Mesenchymal stem cell (in vitro differentiated cells and primary cell): Measurements from ENCODE around the gene ROBO2.

Experiments used
- DNase-seq: peaks from one replicate; pipeline ENCODE4 v3.0.0-alpha.2; 2013
- H2AFZ ChIP-seq: one replicate; pipeline ENCODE4 v1.6.1; 2013; ENCODE audit warnings: low read depth, mild to moderate bottlenecking, control low read depth, inconsistent platforms, low read length, moderate library complexity
- H2AK5ac ChIP-seq: 2 replicates; pipeline ENCODE4 v1.6.1; 2013; ENCODE audit warnings: low read length, moderate library complexity, mild to moderate bottlenecking, inconsistent platforms; ENCODE audit not compliant: severe bottlenecking
- H2BK120ac ChIP-seq: one replicate; pipeline ENCODE4 v1.6.1; 2013; ENCODE audit warnings: low read depth, mild to moderate bottlenecking, inconsistent platforms, low read length, moderate library complexity
- H2BK12ac ChIP-seq, 2 experiments: one replicate each; pipeline ENCODE4 v1.6.1; 2013; ENCODE audit warnings: inconsistent platforms in 2 of 2, low read length in 2 of 2, mild to moderate bottlenecking in 2 of 2, moderate library complexity in 2 of 2, control low read depth in 1 of 2
- H2BK15ac ChIP-seq: one replicate; pipeline ENCODE4 v1.6.1; 2013; ENCODE audit warnings: mild to moderate bottlenecking, low read depth, inconsistent platforms; ENCODE audit not compliant: poor library complexity, severe bottlenecking
- H2BK5ac ChIP-seq: 2 replicates; pipeline ENCODE4 v1.6.1; 2013; ENCODE audit warnings: low read depth, mild to moderate bottlenecking, low read length, control low read depth, inconsistent platforms; ENCODE audit not compliant: poor library complexity, severe bottlenecking
- H3K14ac ChIP-seq, 2 experiments: one replicate each; pipeline ENCODE4 v1.6.1; 2013; ENCODE audit warnings: inconsistent platforms in 2 of 2, low read length in 2 of 2, control low read depth in 1 of 2, mild to moderate bottlenecking in 1 of 2, moderate library complexity in 1 of 2
- H3K18ac ChIP-seq, 2 experiments: one replicate each; pipeline ENCODE4 v1.6.1; 2013; ENCODE audit warnings: inconsistent platforms in 2 of 2, low read length in 2 of 2, control low read depth in 1 of 2, low read depth in 1 of 2, mild to moderate bottlenecking in 1 of 2
- H3K23ac ChIP-seq, 2 experiments: one replicate each; pipeline ENCODE4 v1.6.1; 2013; ENCODE audit warnings: inconsistent platforms in 2 of 2, low read length in 2 of 2, mild to moderate bottlenecking in 2 of 2, moderate library complexity in 2 of 2, control low read depth in 1 of 2
- H3K27ac ChIP-seq: 2 replicates; pipeline ENCODE4 v1.5.1; 2013; ENCODE audit warnings: mild to moderate bottlenecking, moderate library complexity, low read length, control low read depth, inconsistent platforms; ENCODE audit not compliant: poor library complexity, severe bottlenecking
- H3K27me3 ChIP-seq, 2 experiments: 2 replicates each; pipeline versions ENCODE4 v1.6.1 to v1.7.0; 2013; ENCODE audit warnings: low read length in 2 of 2, mild to moderate bottlenecking in 2 of 2, moderate library complexity in 2 of 2, control low read depth in 1 of 2, inconsistent platforms in 1 of 2; ENCODE audit not compliant: control insufficient read depth in 1 of 2, insufficient read depth in 1 of 2
- H3K36me3 ChIP-seq, 2 experiments: 2 replicates each; pipeline versions ENCODE4 v1.6.1 to v1.7.0; 2013; ENCODE audit warnings: low read length in 2 of 2, control low read depth in 1 of 2, inconsistent platforms in 1 of 2, low read depth in 1 of 2, mild to moderate bottlenecking in 1 of 2; ENCODE audit not compliant: insufficient read depth in 2 of 2, control insufficient read depth in 1 of 2
- H3K4ac ChIP-seq, 2 experiments: one replicate each; pipeline ENCODE4 v1.6.1; 2013; ENCODE audit warnings: inconsistent platforms in 2 of 2, low read length in 2 of 2, mild to moderate bottlenecking in 2 of 2, moderate library complexity in 2 of 2, control low read depth in 1 of 2, low read depth in 1 of 2
- H3K4me1 ChIP-seq: 2 replicates; pipeline ENCODE4 v1.6.1; 2013; ENCODE audit warnings: low read depth, low read length, control low read depth; ENCODE audit not compliant: control insufficient read depth, insufficient read depth
- H3K4me2 ChIP-seq: 2 replicates; pipeline ENCODE4 v1.6.1; 2013; ENCODE audit warnings: low read length, mild to moderate bottlenecking, inconsistent platforms; ENCODE audit not compliant: poor library complexity, severe bottlenecking
- H3K4me3 ChIP-seq, 2 experiments: 2 replicates each; pipeline versions ENCODE4 v1.5.1 to v1.7.0; 2013; ENCODE audit warnings: low read length in 2 of 2, mild to moderate bottlenecking in 2 of 2, control low read depth in 1 of 2, low read depth in 1 of 2; ENCODE audit not compliant: insufficient read depth in 1 of 2
- H3K79me1 ChIP-seq: replicated peaks from 2 replicates; pipeline ENCODE4 v1.6.1; 2013; ENCODE audit warnings: mild to moderate bottlenecking, control low read depth, low read length, inconsistent platforms; ENCODE audit not compliant: poor library complexity, severe bottlenecking
- H3K9ac ChIP-seq: 2 replicates; pipeline ENCODE4 v1.7.0; 2013; ENCODE audit warnings: mild to moderate bottlenecking, low read length, moderate library complexity
- H3K9me3 ChIP-seq: 2 replicates; pipeline ENCODE4 v1.7.0; 2013; ENCODE audit warnings: mild to moderate bottlenecking, low read length; ENCODE audit not compliant: control insufficient read depth
- H4K8ac ChIP-seq: one replicate; pipeline ENCODE4 v1.6.1; 2013; ENCODE audit warnings: inconsistent platforms, mild to moderate bottlenecking, low read length, moderate library complexity
- H4K91ac ChIP-seq: one replicate; pipeline ENCODE4 v1.6.1; 2013; ENCODE audit warnings: mild to moderate bottlenecking, low read length, inconsistent platforms
- WGBS: methylation state at CpG from one replicate; pipeline ENCODE4 v1.1.7; 2013; ENCODE audit warnings: mixed read lengths; 5-methylcytosine and 5-hydroxymethylcytosine counted together

The ROBO2 gene

GRCh38 chr3:76998555-76998954 is 41.3 kb upstream of the ROBO2 start:
- Histone ChIP-seq H3K9ac (no peak overlapping the region), H3K4ac (no peak overlapping the region), H3K27me3 (no peaks in the 10 kb centered on the region), H3K14ac (no peak overlapping the region), H2AFZ (no peak overlapping the region), H4K8ac (no peak overlapping the region), H3K36me3 (no peaks in the 10 kb centered on the region), H3K4me3 (no peak overlapping the region), H2BK120ac (no peak overlapping the region), H3K79me1 (no peaks in the 10 kb centered on the region), H2BK5ac (no peak overlapping the region), H3K4me1 (no peaks in the 10 kb centered on the region), H2AK5ac (no peak overlapping the region), H3K18ac (no peak overlapping the region), H3K4me2 (no peak overlapping the region), H4K91ac (no peak overlapping the region), H3K27ac (no peak overlapping the region), H3K23ac (no peak overlapping the region), H2BK12ac (no peak overlapping the region), H3K9me3 (no peaks in the 10 kb centered on the region), H2BK15ac (no peak overlapping the region)
- no peak for DNase-seq
- WGBS, result 100% methylated on average over 1 of the region's 3 CpGs

- Histone ChIP-seq H3K4me3 (no peak overlapping the region), H3K36me3 (no peaks in the 10 kb centered on the region), H3K23ac (no peak overlapping the region), H2AK5ac (no peak overlapping the region), H3K4me1 (no peaks in the 10 kb centered on the region), H2BK12ac (no peak overlapping the region), H3K79me1 (no peaks in the 10 kb centered on the region), H3K4me2 (no peak overlapping the region), H2BK5ac (no peak overlapping the region), H4K91ac (no peak overlapping the region), H3K27ac (no peak overlapping the region), H3K18ac (no peak overlapping the region), H2BK15ac (no peak overlapping the region), H3K27me3 (no peaks in the 10 kb centered on the region), H3K4ac (no peak overlapping the region), H2BK120ac (no peak overlapping the region), H3K9me3 (no peaks in the 10 kb centered on the region), H3K9ac (no peak overlapping the region), H2AFZ (no peak overlapping the region), H4K8ac (no peak overlapping the region), H3K14ac (no peak overlapping the region)
- 99% methylated on average over 5 of the region's 5 CpGs for WGBS
- DNase-seq, result no peak
Measured at GRCh38 chr3:77001062-77001701, 38.7 kb upstream of the ROBO2 start.

DNA sequence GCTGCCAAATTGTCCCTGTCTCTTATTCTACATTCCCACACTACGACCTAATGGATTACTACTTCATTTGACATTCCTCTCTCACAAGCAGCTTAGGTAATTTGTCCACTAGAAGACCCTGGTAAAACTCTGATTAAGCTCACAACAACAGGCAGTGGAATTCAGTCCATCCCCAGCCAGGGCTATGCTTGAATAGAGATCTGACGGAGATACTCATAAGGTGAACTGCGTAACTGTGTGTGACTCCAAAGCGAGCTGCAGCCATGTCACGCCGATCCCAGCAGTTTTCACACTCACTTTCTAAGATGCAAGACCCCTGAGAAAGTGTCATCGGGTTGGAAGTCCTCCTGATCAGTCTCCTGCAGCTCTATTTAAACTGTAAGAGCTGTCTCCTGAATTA is 25.7 kb upstream of the ROBO2 start:
- Histone ChIP-seq H3K36me3 (no peaks in the 10 kb centered on the region), H3K23ac (no peak overlapping the region), H3K4me3 (no peak overlapping the region), H2BK120ac (no peak overlapping the region), H3K27ac (no peak overlapping the region), H2AK5ac (no peak overlapping the region), H3K4me2 (no peak overlapping the region), H4K8ac (no peak overlapping the region), H3K4ac (no peak overlapping the region), H3K4me1 (no peaks in the 10 kb centered on the region), H3K27me3 (no peaks in the 10 kb centered on the region), H3K14ac (no peak overlapping the region), H3K79me1 (no peaks in the 10 kb centered on the region), H4K91ac (no peak overlapping the region), H2BK5ac (no peak overlapping the region), H2BK12ac (no peak overlapping the region), H3K9ac (no peak overlapping the region), H3K18ac (no peak overlapping the region), H2BK15ac (no peak overlapping the region), H2AFZ (no peak overlapping the region), H3K9me3 (peaks cover 2% of the 10 kb centered on the region)
- WGBS, result 44% methylated on average over 7 of the region's 7 CpGs
- DNase-seq, result no peak

DNA sequence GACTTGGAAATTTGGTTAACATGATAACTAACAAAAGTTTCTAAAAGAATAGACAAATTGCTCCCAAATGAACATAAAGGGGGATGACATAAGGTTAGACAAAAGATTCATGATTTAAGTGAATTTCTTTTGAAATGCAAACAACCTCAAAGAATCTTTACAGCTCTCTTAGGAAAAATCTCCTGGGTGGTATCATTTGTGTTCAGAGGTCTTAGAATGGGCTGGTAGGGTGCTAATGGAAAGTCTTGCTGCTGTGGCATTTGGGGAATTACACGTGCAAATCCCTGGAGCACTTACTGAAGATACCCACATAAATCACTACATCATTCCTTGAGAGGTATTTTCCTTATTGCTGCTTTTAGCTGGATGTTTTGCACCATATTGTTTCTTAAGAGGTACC is 14.4 kb upstream of the ROBO2 start:
- H3K27me3 ChIP-seq, result no peaks in the 10 kb centered on the region
- no peak overlapping the region for H2BK5ac ChIP-seq
- WGBS, result no CpG with 5 or more reads among the region's 1 CpG

More for the DNA sequence above, 14.4 kb upstream of the ROBO2 start:
- H3K9ac ChIP-seq, result no peak overlapping the region
- H4K8ac ChIP-seq, result no peak overlapping the region
- no peak overlapping the region for H2BK120ac ChIP-seq
- no peak overlapping the region for H3K4ac ChIP-seq
- no peaks in the 10 kb centered on the region for H3K79me1 ChIP-seq
- no peaks in the 10 kb centered on the region for H3K9me3 ChIP-seq
- H2AFZ ChIP-seq, result no peak overlapping the region
- H2AK5ac ChIP-seq, result no peak overlapping the region
- no peak overlapping the region for H3K4me3 ChIP-seq
- no peak overlapping the region for H3K18ac ChIP-seq
- no peak overlapping the region for H2BK12ac ChIP-seq
- H3K36me3 ChIP-seq, result no peaks in the 10 kb centered on the region
- no peak overlapping the region for H3K27ac ChIP-seq
- no peak overlapping the region for H3K4me2 ChIP-seq
- H4K91ac ChIP-seq, result no peak overlapping the region
- H2BK15ac ChIP-seq, result no peak overlapping the region
- DNase-seq, result no peak
- H3K14ac ChIP-seq, result no peak overlapping the region
- no peak overlapping the region for H3K23ac ChIP-seq
- no peaks in the 10 kb centered on the region for H3K4me1 ChIP-seq
